ENCODE measurements around the gene P3H3. TPM values are rescaled to one million over a fixed set of nuclear protein-coding genes. Genes with fewer than 3 reads are reported as not detected.
A peak's percentile ranks its signal among the peaks of the same experiment; 100 is the strongest.

Gene P3H3
- total and polyA plus RNA-seq, 9 of the 15 experiments (the other 6 are each of a cell fraction or from before 2014, with no cell fraction given), result 0.03 to 15.0 (median 4.8) TPM

DNA sequence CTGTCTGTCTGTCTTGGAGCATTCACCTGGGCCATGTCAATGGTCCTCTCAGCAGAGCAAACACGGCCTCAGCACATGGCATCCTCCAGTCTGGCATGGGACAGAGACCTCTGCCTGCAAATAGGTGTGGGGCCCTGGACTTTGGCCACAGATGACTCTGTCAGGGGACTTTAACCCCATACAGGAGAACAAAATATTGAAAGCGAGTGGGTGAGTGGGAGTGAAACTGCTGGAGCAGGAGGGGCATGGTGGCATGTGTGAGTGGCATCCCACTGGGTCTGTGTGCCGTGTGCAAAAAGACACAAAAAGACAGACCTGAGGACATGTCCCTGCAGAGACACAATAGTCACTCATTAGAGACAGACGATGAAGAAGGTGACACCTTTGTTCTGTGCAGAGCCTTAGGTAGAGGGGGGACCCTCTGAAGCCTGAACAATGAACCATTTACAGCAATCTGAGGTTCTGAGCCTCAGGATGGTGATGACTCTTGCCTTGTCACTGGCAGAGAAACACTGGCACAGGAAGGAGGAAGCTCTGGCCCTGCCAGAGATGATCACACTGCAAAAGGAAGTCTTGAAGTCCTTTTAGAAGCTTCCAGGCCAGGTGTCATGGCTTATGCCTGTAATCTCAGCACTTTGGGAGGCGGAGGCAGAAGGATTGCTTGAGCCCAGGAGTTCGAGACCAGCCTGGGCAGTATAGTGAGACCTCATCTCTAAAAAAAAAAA is 48.3 kb upstream of the P3H3 start:
- Histone ChIP-seq H4K20me1 (replicated peaks; ENCODE audit: control insufficient read depth, insufficient read depth, low read length) (no peaks in the 10 kb centered on the region), H3K79me2 (ENCODE audit: control insufficient read depth, insufficient read depth, low read length) (no peaks in the 10 kb centered on the region), H3K36me3 (ENCODE audit: control insufficient read depth, insufficient read depth, low read length) (no peaks in the 10 kb centered on the region), H3K4me2 (ENCODE audit: insufficient read depth, low read length) (no peak overlapping the region), H2AFZ (ENCODE audit: low read depth, low read length) (0 out of 2 replicates have a peak overlapping the region, but pooled peaks have one; percentile 95), H3K27me3 (ENCODE audit: control insufficient read depth in 2 of 2, insufficient read depth in 2 of 2, low read length in 2 of 2) (no peaks in the 10 kb centered on the region), H3K4me1 (replicated peaks in 1 of 2; ENCODE audit: control insufficient read depth in 2 of 2, insufficient read depth in 2 of 2, low read length in 2 of 2) (peaks cover 5 to 18% of the 10 kb centered on the region in 2 experiments; a peak in 4 of 5 replicates), H3K27ac (ENCODE audit: extremely low read depth, low read depth, low read length) (no peak overlapping the region), H3K9me1 (ENCODE audit: control insufficient read depth, insufficient read depth, low read length) (no peaks in the 10 kb centered on the region), H3K4me3 (no peak overlapping the region), H3K9ac (ENCODE audit: insufficient read depth in 1 of 2, low read depth in 2 of 2, low read length in 2 of 2) (no peak overlapping the region; a peak in 1 of 4 replicates), H3K9me3 (replicated peaks; ENCODE audit: control insufficient read depth, insufficient read depth, low read depth, low read length) (no peaks in the 10 kb centered on the region)
- ChIA-PET CTCF (ENCODE audit: low intra/inter-chr PET ratio) (interaction anchor here (0.6 to 2.5 kb wide), 4 partner anchors 13 to 64 kb away, joined by 3 to 24 read pairs (median 6); partner anchors contain the start of gene MLF2), POLR2A (interaction anchor here (1.2 kb wide), 1 partner anchor 27 kb away, joined by 3 read pairs; the partner anchor contains the start of gene MLF2)
- BruUV-seq (replicated peaks), result no TSS peak
- DNase-seq (ENCODE audit: extremely low read depth in 1 of 4, low spot score in 3 of 4) (no peak), FAIRE-seq (no peak), ATAC-seq (no peak)
- in situ Hi-C loops (cut with MboI) (no loop called here), intact Hi-C loops (cut with micrococcal nuclease) (loop anchor here (1.0 to 5.0 kb wide), 4 partner anchors 27 to 163 kb away; partner anchors contain the start of genes MLF2 and P3H3)
- 52% methylated on average over 4 of the region's 6 CpGs for WGBS (ENCODE audit: insufficient coverage, low coverage, missing lambda C conversion rate)
- TF ChIP-seq BDP1 (IDR thresholded peaks at IDR 0.05; ENCODE audit: insufficient read depth, insufficient read length), result no peak
- no peak for TF ChIP-seq ZNF717 (CRISPR knock-in tag; IDR thresholded peaks at IDR 0.05)
- TF ChIP-seq, protein P1, sequence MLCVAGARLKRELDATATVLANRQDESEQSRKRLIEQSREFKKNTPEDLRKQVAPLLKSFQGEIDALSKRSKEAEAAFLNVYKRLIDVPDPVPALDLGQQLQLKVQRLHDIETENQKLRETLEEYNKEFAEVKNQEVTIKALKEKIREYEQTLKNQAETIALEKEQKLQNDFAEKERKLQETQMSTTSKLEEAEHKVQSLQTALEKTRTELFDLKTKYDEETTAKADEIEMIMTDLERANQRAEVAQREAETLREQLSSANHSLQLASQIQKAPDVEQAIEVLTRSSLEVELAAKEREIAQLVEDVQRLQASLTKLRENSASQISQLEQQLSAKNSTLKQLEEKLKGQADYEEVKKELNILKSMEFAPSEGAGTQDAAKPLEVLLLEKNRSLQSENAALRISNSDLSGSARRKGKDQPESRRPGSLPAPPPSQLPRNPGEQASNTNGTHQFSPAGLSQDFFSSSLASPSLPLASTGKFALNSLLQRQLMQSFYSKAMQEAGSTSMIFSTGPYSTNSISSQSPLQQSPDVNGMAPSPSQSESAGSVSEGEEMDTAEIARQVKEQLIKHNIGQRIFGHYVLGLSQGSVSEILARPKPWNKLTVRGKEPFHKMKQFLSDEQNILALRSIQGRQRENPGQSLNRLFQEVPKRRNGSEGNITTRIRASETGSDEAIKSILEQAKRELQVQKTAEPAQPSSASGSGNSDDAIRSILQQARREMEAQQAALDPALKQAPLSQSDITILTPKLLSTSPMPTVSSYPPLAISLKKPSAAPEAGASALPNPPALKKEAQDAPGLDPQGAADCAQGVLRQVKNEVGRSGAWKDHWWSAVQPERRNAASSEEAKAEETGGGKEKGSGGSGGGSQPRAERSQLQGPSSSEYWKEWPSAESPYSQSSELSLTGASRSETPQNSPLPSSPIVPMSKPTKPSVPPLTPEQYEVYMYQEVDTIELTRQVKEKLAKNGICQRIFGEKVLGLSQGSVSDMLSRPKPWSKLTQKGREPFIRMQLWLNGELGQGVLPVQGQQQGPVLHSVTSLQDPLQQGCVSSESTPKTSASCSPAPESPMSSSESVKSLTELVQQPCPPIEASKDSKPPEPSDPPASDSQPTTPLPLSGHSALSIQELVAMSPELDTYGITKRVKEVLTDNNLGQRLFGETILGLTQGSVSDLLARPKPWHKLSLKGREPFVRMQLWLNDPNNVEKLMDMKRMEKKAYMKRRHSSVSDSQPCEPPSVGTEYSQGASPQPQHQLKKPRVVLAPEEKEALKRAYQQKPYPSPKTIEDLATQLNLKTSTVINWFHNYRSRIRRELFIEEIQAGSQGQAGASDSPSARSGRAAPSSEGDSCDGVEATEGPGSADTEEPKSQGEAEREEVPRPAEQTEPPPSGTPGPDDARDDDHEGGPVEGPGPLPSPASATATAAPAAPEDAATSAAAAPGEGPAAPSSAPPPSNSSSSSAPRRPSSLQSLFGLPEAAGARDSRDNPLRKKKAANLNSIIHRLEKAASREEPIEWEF (CRISPR knock-in tag; IDR thresholded peaks at IDR 0.05), result no peak
- no peak for TF ChIP-seq ESRRA (IDR thresholded peaks at IDR 0.05; ENCODE audit: borderline replicate concordance, low read depth)
- TF ChIP-seq KAT8 (IDR thresholded peaks at IDR 0.05; ENCODE audit: low read depth), result no peak
- no peak for TF ChIP-seq ZC3H11A (IDR thresholded peaks at IDR 0.05; ENCODE audit: low read depth, low read length)
- no peak for TF ChIP-seq FOXP4 (CRISPR knock-in tag; IDR thresholded peaks at IDR 0.05; ENCODE audit: borderline replicate concordance)
- no peak for TF ChIP-seq TARDBP (IDR thresholded peaks at IDR 0.05)
- TF ChIP-seq, protein P2, sequence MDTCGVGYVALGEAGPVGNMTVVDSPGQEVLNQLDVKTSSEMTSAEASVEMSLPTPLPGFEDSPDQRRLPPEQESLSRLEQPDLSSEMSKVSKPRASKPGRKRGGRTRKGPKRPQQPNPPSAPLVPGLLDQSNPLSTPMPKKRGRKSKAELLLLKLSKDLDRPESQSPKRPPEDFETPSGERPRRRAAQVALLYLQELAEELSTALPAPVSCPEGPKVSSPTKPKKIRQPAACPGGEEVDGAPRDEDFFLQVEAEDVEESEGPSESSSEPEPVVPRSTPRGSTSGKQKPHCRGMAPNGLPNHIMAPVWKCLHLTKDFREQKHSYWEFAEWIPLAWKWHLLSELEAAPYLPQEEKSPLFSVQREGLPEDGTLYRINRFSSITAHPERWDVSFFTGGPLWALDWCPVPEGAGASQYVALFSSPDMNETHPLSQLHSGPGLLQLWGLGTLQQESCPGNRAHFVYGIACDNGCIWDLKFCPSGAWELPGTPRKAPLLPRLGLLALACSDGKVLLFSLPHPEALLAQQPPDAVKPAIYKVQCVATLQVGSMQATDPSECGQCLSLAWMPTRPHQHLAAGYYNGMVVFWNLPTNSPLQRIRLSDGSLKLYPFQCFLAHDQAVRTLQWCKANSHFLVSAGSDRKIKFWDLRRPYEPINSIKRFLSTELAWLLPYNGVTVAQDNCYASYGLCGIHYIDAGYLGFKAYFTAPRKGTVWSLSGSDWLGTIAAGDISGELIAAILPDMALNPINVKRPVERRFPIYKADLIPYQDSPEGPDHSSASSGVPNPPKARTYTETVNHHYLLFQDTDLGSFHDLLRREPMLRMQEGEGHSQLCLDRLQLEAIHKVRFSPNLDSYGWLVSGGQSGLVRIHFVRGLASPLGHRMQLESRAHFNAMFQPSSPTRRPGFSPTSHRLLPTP (IDR thresholded peaks at IDR 0.05; ENCODE audit: borderline replicate concordance, extremely low read depth, insufficient read length), result no peak

All from K562 (cell line).